A549 treated with RU486 at 1 μM for 4 hours (cell line): ENCODE results near the gene NDC1. TPM values are rescaled to one million over a fixed set of nuclear protein-coding genes. Genes with fewer than 3 reads are reported as not detected.

ENCODE experiments used
- total RNA-seq: library from RNA; stranded (reverse); fragments of 200-300 nt; extraction: Qiagen RNA extraction; gene quantifications from 5 replicates; pipeline ENCODE4 v1.2.3, GENCODE V29; 2022; ENCODE audit warnings: low read depth

NDC1 gene, protein sequence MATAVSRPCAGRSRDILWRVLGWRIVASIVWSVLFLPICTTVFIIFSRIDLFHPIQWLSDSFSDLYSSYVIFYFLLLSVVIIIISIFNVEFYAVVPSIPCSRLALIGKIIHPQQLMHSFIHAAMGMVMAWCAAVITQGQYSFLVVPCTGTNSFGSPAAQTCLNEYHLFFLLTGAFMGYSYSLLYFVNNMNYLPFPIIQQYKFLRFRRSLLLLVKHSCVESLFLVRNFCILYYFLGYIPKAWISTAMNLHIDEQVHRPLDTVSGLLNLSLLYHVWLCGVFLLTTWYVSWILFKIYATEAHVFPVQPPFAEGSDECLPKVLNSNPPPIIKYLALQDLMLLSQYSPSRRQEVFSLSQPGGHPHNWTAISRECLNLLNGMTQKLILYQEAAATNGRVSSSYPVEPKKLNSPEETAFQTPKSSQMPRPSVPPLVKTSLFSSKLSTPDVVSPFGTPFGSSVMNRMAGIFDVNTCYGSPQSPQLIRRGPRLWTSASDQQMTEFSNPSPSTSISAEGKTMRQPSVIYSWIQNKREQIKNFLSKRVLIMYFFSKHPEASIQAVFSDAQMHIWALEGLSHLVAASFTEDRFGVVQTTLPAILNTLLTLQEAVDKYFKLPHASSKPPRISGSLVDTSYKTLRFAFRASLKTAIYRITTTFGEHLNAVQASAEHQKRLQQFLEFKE
- total RNA-seq: 13.5 to 26.3 TPM (median 25.5 TPM) in 5 replicates

DNA sequence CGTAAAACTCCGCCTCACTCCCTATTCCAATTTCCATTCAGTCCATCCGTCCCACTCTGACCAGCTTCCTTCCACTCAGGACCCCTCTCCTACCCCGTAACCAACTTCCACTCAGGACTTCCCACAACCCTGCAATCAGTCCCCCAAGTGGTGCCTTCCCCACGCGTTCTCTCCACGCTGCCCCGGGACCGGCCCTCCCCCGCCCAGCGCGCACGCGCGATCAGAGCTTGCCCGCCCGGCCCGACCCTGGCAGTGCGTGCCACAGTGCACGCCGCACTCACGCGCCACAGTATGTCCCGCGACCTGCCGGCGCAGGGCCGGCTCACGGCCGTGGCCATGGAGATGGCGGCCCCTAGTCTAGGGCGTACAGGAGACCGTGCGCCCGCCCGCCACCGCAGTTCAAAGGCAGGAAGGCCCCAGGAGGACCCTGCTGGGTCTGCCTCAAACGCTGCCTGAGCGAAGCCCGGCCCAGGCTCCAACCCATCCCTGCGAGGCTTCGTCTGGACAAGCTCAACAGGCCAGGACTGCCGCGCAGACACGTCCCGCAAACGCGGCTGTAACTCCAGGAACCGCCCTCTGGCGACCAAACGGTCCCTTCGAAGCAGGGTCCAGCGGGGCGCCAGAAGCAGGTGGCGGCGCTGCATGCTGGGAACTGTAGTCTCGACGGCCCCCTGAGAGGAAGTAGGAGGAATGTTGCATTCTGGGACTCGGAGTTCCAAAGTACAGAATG lies at the start of gene NDC1:
Gene NDC1 (minus strand): TSS at position 373 of the 730 bp plus-strand sequence. CDS start 35 bp downstream, at position 338.

GRCh38 chr1:53739109-53739681 lies 98.9 kb downstream of the NDC1 start, which contains the start of gene GLIS1:
TSS of gene GLIS1 (minus strand) at chr1:53739164. CDS start at chr1:53738064, 1,100 bp downstream.

Other genes with a start within 250 kb of the NDC1 start
- gene GLIS1, start 99.1 kb downstream of the NDC1 start, total RNA-seq: 0.05 TPM in 2 of 5 replicates, not detected in the others
- gene YIPF1, start 51.5 kb upstream of the NDC1 start, total RNA-seq: 12.9 to 15.8 TPM (median 13.3 TPM) in 5 replicates
- gene DIO1, start 55.9 kb upstream of the NDC1 start, total RNA-seq: not detected in 5 replicates
- 20.4 to 40.7 TPM (median 28.9 TPM) in 5 replicates for gene IFT25, start 107.4 kb upstream of the NDC1 start, total RNA-seq
- 25.2 to 28.2 TPM (median 27.4 TPM) in 5 replicates for gene LRRC42, start 108.1 kb upstream of the NDC1 start, total RNA-seq
- gene LDLRAD1, start 179.9 kb upstream of the NDC1 start, total RNA-seq: not detected in 5 replicates
- gene TMEM59, start 214.9 kb upstream of the NDC1 start, total RNA-seq: 93.3 to 126 TPM (median 123 TPM) in 5 replicates
- 1.6 to 3.0 TPM (median 2.5 TPM) in 5 replicates for gene TCEANC2, start 215.3 kb upstream of the NDC1 start, total RNA-seq